Mammary epithelial cell (primary cell): Measurements from ENCODE around the gene OR6S1.

Experiments
- CTCF ChIP-seq, 2 donors: IDR thresholded peaks in 1 of 2; conservative IDR thresholded peaks in 1 of 2; 2 replicates each; pipeline ENCODE4 v1.5.1; 2011 to 2012; ENCODE audit warnings: inconsistent platforms in 2 of 2, low read length in 2 of 2, mild to moderate bottlenecking in 2 of 2, control low read depth in 1 of 2, low read depth in 1 of 2; ENCODE audit not compliant: insufficient read depth in 1 of 2; ENCODE audit errors: extremely low read depth in 1 of 2
- EZH2 ChIP-seq: IDR thresholded peaks from 2 replicates; pipeline ENCODE4 v1.6.1; 2012; ENCODE audit warnings: low read length, inconsistent platforms, borderline replicate concordance

- no peak for TF ChIP-seq CTCF (conservative IDR thresholded peaks at IDR 0.05 in 1 of 2, IDR thresholded peaks at IDR 0.05 in 1 of 2; ENCODE audit: extremely low read depth in 1 of 2, insufficient read depth in 1 of 2, low read depth in 1 of 2, low read length in 2 of 2)
- TF ChIP-seq EZH2, result no peak
Observed at GRCh38 chr14:20603813-20604690, 37.4 kb downstream of the OR6S1 start.
